ENCODE measurements around the gene CHST1. TPM values are rescaled to one million over a fixed set of nuclear protein-coding genes. Genes with fewer than 3 reads are reported as not detected.

CHST1 gene
- total RNA-seq, 2 experiments from 2014 or later: not detected

DNA sequence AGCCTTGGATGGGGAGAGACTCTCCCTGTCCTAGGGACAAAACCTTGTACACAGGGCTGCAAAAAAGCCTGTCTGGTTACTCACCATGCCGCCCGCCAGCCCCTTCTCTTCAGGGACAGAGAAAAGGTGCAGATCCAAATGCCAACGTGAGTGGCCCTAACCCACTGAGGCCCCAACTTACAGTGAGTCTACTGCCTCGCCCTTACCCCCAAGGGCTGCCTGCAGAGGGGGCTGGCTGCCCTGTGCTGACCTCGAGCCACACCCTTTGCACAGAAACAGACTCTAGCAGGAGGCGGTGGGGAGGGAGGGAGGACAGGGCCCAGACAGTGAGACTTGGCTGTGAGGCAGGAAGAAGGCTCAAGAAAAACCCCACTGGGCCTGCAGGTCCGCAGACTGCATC lies 13.6 kb upstream of the CHST1 start:
- no peak for DNase-seq (ENCODE audit: low spot score)
- Histone ChIP-seq H3K9me3 (ENCODE audit: low read length) (no peaks in the 10 kb centered on the region), H3K9me2 (ENCODE audit: insufficient read depth, low read length) (no peaks in the 10 kb centered on the region), H4K20me1 (ENCODE audit: insufficient read depth, low read length) (no peaks in the 10 kb centered on the region), H3K4me2 (ENCODE audit: low read length) (no peak overlapping the region), H3K4me1 (ENCODE audit: insufficient read depth, low read length, poor library complexity, severe bottlenecking) (no peaks in the 10 kb centered on the region), H2AFZ (ENCODE audit: low read length) (no peak overlapping the region), H3K36me3 (ENCODE audit: insufficient read depth, low read length) (no peaks in the 10 kb centered on the region), H3K27ac (ENCODE audit: low read depth, low read length, poor library complexity, severe bottlenecking) (no peak overlapping the region), H3K79me2 (ENCODE audit: insufficient read depth, low read depth, low read length) (no peaks in the 10 kb centered on the region), H3K4me3 (ENCODE audit: low read depth, low read length, poor library complexity, severe bottlenecking) (no peak overlapping the region)
- BruUV-seq (replicated peaks): no TSS peak
- POLR2A ChIA-PET: interaction anchor here (0.7 kb wide), 1 partner anchor 9 kb away, joined by 3 read pairs; no protein-coding TSS in a partner anchor
- intact Hi-C loops (cut with micrococcal nuclease; ENCODE audit: unreplicated experiment): no loop called here
- TF ChIP-seq, protein P1, sequence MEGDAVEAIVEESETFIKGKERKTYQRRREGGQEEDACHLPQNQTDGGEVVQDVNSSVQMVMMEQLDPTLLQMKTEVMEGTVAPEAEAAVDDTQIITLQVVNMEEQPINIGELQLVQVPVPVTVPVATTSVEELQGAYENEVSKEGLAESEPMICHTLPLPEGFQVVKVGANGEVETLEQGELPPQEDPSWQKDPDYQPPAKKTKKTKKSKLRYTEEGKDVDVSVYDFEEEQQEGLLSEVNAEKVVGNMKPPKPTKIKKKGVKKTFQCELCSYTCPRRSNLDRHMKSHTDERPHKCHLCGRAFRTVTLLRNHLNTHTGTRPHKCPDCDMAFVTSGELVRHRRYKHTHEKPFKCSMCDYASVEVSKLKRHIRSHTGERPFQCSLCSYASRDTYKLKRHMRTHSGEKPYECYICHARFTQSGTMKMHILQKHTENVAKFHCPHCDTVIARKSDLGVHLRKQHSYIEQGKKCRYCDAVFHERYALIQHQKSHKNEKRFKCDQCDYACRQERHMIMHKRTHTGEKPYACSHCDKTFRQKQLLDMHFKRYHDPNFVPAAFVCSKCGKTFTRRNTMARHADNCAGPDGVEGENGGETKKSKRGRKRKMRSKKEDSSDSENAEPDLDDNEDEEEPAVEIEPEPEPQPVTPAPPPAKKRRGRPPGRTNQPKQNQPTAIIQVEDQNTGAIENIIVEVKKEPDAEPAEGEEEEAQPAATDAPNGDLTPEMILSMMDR (conservative IDR thresholded peaks at IDR 0.05; ENCODE audit: low read length): no peak
- no peak for TF ChIP-seq EZH2phosphoT487 (IDR thresholded peaks at IDR 0.05; ENCODE audit: borderline replicate concordance, low read depth, low read length)
- CTCF ChIA-PET (ENCODE audit: unreplicated experiment): no interaction called here

DNA sequence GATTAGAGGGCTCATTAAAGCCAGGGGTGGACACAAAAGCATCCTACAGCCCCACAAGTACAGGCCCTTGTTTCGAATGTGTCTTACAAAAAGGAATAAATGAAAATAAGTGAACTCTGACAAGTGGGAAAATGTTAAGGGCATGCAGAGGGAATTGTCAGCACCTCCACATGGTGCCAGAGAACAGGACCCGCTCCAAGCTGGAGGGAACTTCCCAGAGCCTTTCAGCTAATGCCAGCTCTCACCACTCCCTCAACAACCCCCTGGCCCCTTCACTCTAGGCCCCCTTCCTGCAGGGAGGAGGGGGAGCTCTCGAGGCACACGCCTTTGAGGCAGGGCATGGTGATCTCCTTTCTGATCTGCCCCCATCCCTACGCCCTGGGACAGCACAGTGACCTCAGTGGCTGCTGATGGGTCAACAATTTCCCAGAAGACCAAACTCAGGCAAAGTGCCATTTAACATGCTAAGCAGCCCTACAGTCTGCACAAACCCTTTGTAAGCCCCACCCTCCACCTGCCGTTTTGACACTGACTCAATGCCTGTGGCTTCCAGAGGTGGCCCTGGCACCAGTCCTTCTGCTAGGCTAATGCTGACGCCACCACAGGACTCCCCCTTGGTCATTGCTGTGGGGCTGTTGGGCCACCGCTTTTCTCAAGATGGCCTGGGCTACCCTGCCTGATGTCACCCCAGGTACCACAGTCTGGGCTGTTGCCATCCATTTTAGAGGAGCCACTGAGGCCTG lies 12.5 kb upstream of the CHST1 start:
- no peak for TF ChIP-seq EZH2phosphoT487 (IDR thresholded peaks at IDR 0.05; ENCODE audit: borderline replicate concordance, low read depth, low read length)
- TF ChIP-seq, protein P1 (conservative IDR thresholded peaks at IDR 0.05; ENCODE audit: low read length): no peak
- Histone ChIP-seq H3K36me3 (ENCODE audit: insufficient read depth, low read length) (no peaks in the 10 kb centered on the region), H3K4me3 (ENCODE audit: low read depth, low read length, poor library complexity, severe bottlenecking) (no peak overlapping the region), H3K9me3 (ENCODE audit: low read length) (no peaks in the 10 kb centered on the region), H3K27ac (ENCODE audit: low read depth, low read length, poor library complexity, severe bottlenecking) (no peak overlapping the region), H4K20me1 (ENCODE audit: insufficient read depth, low read length) (no peaks in the 10 kb centered on the region), H3K4me1 (ENCODE audit: insufficient read depth, low read length, poor library complexity, severe bottlenecking) (no peaks in the 10 kb centered on the region), H3K79me2 (ENCODE audit: insufficient read depth, low read depth, low read length) (no peaks in the 10 kb centered on the region), H3K4me2 (ENCODE audit: low read length) (no peak overlapping the region), H3K9me2 (ENCODE audit: insufficient read depth, low read length) (no peaks in the 10 kb centered on the region), H2AFZ (ENCODE audit: low read length) (no peak overlapping the region)
- no peak for DNase-seq (ENCODE audit: low spot score)
- BruUV-seq (replicated peaks): no TSS peak
- POLR2A ChIA-PET: no interaction called here
- CTCF ChIA-PET (ENCODE audit: unreplicated experiment): no interaction called here
- intact Hi-C loops (cut with micrococcal nuclease; ENCODE audit: unreplicated experiment): no loop called here

DNA sequence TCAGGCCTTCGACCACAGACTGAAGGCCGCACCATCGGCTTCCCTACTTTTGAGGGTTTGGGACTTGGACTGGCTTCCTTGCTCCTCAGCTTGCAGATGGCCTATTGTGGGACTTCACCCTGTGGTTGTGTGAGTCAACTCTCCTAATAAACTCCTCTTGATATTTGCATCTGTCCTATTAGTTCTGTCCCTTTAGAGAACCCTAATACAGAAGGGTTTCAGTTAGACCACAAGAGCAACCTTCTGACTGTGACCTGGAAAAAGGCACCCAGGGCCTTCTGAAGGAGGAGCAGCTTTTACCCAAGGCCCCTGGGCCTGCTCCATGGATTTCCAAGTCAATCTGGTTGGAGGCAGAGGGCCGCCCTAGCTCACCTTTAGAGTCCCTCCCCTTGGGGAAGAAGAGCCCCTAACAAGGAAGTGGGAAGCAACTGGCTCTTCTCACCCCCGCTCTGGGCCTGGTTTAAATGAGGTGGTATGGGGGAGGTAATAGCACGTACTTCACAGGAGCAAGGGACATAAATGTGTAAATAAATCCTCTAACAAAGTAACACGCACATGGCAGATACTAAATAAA lies 11.2 kb upstream of the CHST1 start:
- CTCF ChIA-PET (ENCODE audit: unreplicated experiment): no interaction called here
- Histone ChIP-seq H3K36me3 (ENCODE audit: insufficient read depth, low read length) (no peaks in the 10 kb centered on the region), H3K4me1 (ENCODE audit: insufficient read depth, low read length, poor library complexity, severe bottlenecking) (no peaks in the 10 kb centered on the region), H4K20me1 (ENCODE audit: insufficient read depth, low read length) (no peaks in the 10 kb centered on the region), H3K27ac (ENCODE audit: low read depth, low read length, poor library complexity, severe bottlenecking) (no peak overlapping the region), H3K4me2 (ENCODE audit: low read length) (no peak overlapping the region), H2AFZ (ENCODE audit: low read length) (no peak overlapping the region), H3K9me3 (ENCODE audit: low read length) (no peaks in the 10 kb centered on the region), H3K79me2 (ENCODE audit: insufficient read depth, low read depth, low read length) (no peaks in the 10 kb centered on the region), H3K4me3 (ENCODE audit: low read depth, low read length, poor library complexity, severe bottlenecking) (no peak overlapping the region), H3K9me2 (ENCODE audit: insufficient read depth, low read length) (no peaks in the 10 kb centered on the region)
- no TSS peak for BruUV-seq (replicated peaks)
- POLR2A ChIA-PET: interaction anchor here (0.7 kb wide), 1 partner anchor 9 kb away, joined by 4 read pairs; no protein-coding TSS in a partner anchor
- no peak for TF ChIP-seq EZH2phosphoT487 (IDR thresholded peaks at IDR 0.05; ENCODE audit: borderline replicate concordance, low read depth, low read length)
- TF ChIP-seq, protein P1 (conservative IDR thresholded peaks at IDR 0.05; ENCODE audit: low read length): no peak
- intact Hi-C loops (cut with micrococcal nuclease; ENCODE audit: unreplicated experiment): no loop called here
- no peak for DNase-seq (ENCODE audit: low spot score)

Measured in OCI-LY7 (cell line).